HepG2 (cell line): ENCODE measurements around the gene PFKFB4. TPM values are rescaled to one million over a fixed set of nuclear protein-coding genes. Genes with fewer than 3 reads are reported as not detected.

Experiments
- ADNP ChIP-seq: sonication (generic); formaldehyde crosslinking; IDR thresholded peaks from 2 replicates; pipeline ENCODE4 v1.4.0; 2020; ENCODE audit warnings: missing genetic modification reagents
- BHLHE40 ChIP-seq: IDR thresholded peaks from 2 replicates; pipeline ENCODE4 v1.6.1; 2011; ENCODE audit warnings: low read length, improper control_type of control experiment
- HDAC1 ChIP-seq: sonication (generic); formaldehyde crosslinking; IDR thresholded peaks from 2 replicates; pipeline ENCODE4 v1.5.1; 2020; ENCODE audit warnings: mild to moderate bottlenecking, missing genetic modification reagents
- JDP2 ChIP-seq: sonication (generic); formaldehyde crosslinking; IDR thresholded peaks from 2 replicates; pipeline ENCODE4 v1.8.1; 2022; ENCODE audit warnings: missing genetic modification reagents, borderline replicate concordance
- JUND ChIP-seq: sonication (generic); formaldehyde crosslinking; IDR thresholded peaks from 2 replicates; pipeline ENCODE4 v1.8.0; 2022; ENCODE audit warnings: mild to moderate bottlenecking, missing genetic modification reagents
- KLF6 ChIP-seq: IDR thresholded peaks from 2 replicates; pipeline ENCODE4 v1.8.0; 2016; ENCODE audit warnings: missing biosample characterization, missing genetic modification reagents
- MAFG ChIP-seq: sonication (generic); formaldehyde crosslinking; IDR thresholded peaks from 2 replicates; pipeline ENCODE4 v1.5.1; 2020; ENCODE audit warnings: mild to moderate bottlenecking, missing genetic modification reagents
- MAZ ChIP-seq, 2 experiments: sonication (generic) in 1 of 2; formaldehyde crosslinking in 1 of 2; IDR thresholded peaks; 2 replicates each; pipeline versions ENCODE4 v1.5.0 to v1.6.1; 2012 to 2020; ENCODE audit warnings: low read depth in 2 of 2, mild to moderate bottlenecking in 2 of 2, borderline replicate concordance in 1 of 2, improper control_type of control experiment in 1 of 2, low read length in 1 of 2, missing genetic modification reagents in 1 of 2, moderate library complexity in 1 of 2
- MBD4 ChIP-seq: IDR thresholded peaks from 2 replicates; pipeline ENCODE4 v1.6.1; 2012; ENCODE audit warnings: low read length, inconsistent platforms, borderline replicate concordance
- PITX1 ChIP-seq: sonication (generic); formaldehyde crosslinking; IDR thresholded peaks from 2 replicates; pipeline ENCODE4 v1.5.1; 2020; ENCODE audit warnings: mild to moderate bottlenecking, missing genetic modification reagents
- TCF12 ChIP-seq, 2 experiments: fragments of 450-650 bp in 1 of 2; sonication (generic) in 1 of 2; formaldehyde crosslinking in 1 of 2; IDR thresholded peaks; 2 replicates each; pipeline versions ENCODE4 v1.6.1 to v1.8.0; 2017 to 2022; ENCODE audit warnings: antibody characterized with exemption in 1 of 2, mild to moderate bottlenecking in 1 of 2, missing genetic modification reagents in 1 of 2, moderate library complexity in 1 of 2
- ZFP82 ChIP-seq: sonication (generic); formaldehyde crosslinking; IDR thresholded peaks from 2 replicates; pipeline ENCODE4 v1.5.1; 2020; ENCODE audit warnings: mild to moderate bottlenecking, missing genetic modification reagents, borderline replicate concordance
- ZNF225 ChIP-seq: sonication (generic); formaldehyde crosslinking; IDR thresholded peaks from 2 replicates; pipeline ENCODE4 v1.4.0; 2020; ENCODE audit warnings: mild to moderate bottlenecking, missing genetic modification reagents
- ZNF407 ChIP-seq: sonication (generic); formaldehyde crosslinking; IDR thresholded peaks from one replicate; pipeline ENCODE4 v1.5.1; 2020; ENCODE audit warnings: mild to moderate bottlenecking, missing genetic modification reagents; ENCODE audit errors: not compliant biosample characterization
- ZNF441 ChIP-seq: sonication (generic); formaldehyde crosslinking; IDR thresholded peaks from 2 replicates; pipeline ENCODE4 v1.7.0; 2021; ENCODE audit warnings: missing genetic modification reagents, borderline replicate concordance
- ZNF558 ChIP-seq: sonication (generic); formaldehyde crosslinking; IDR thresholded peaks from 2 replicates; pipeline ENCODE4 v1.9.0; 2022; ENCODE audit warnings: mild to moderate bottlenecking, missing genetic modification reagents, borderline replicate concordance
- ZNF710 ChIP-seq: sonication (generic); formaldehyde crosslinking; IDR thresholded peaks from 2 replicates; pipeline ENCODE4 v1.5.0; 2020; ENCODE audit warnings: mild to moderate bottlenecking, missing genetic modification reagents, borderline replicate concordance
- polyA plus RNA-seq, 8 experiments: library from polyadenylated mRNA; depleted of rRNA in 3 of 8; stranded (reverse) in 7 of 8; unstranded in 1 of 8; fragments of >200 nt; fragmentation: Illumina TruSeq in 4 of 8; extraction: Trizol in 4 of 8; gene quantifications; 2 replicates each; pipeline versions ENCODE4 v1.2.1 to v1.2.3, GENCODE V29; 2011 to 2016; ENCODE audit warnings: low read depth in 4 of 8, missing spikeins in 1 of 8, mixed read lengths in 1 of 8; ENCODE audit not compliant: insufficient read depth in 1 of 8
- total RNA-seq, 5 experiments: library from RNA; depleted of rRNA; stranded (reverse); fragments of >200 nt; fragmentation: Illumina TruSeq; extraction: Trizol; gene quantifications; 2 replicates each; pipeline ENCODE4 v1.2.3, GENCODE V29; 2016; ENCODE audit warnings: low read depth in 1 of 5

PFKFB4 gene
- total and polyA plus RNA-seq, 2 of the 13 experiments (the other 11 are each of a cell fraction or from before 2014, with no cell fraction given): 7.1 to 103 TPM

GRCh38 chr3:48555949-48556795 lies 431 bp downstream of the PFKFB4 start (continued):
- no peak for TF ChIP-seq ZNF407 (CRISPR knock-in tag)
- TF ChIP-seq ZNF558 (CRISPR knock-in tag): peak; percentile 49; the same call in 1 of the 2 replicates
- TF ChIP-seq ZFP82: peak; percentile 20; the same call in 1 of the 2 replicates
- TF ChIP-seq MAZ (IDR thresholded peaks at IDR 0.05; ENCODE audit: borderline replicate concordance, low read depth, low read length): 0 out of 2 replicates have a peak, but pooled peaks have one; percentile 7
- no peak for TF ChIP-seq MAZ (CRISPR knock-in tag; IDR thresholded peaks at IDR 0.05; ENCODE audit: low read depth)
- 0 out of 2 replicates have a peak, but pooled peaks have one; percentile 8 for TF ChIP-seq KLF6
- 0 out of 2 replicates have a peak, but pooled peaks have one; percentile 20 for TF ChIP-seq JUND (CRISPR knock-in tag)
- no peak for TF ChIP-seq MAFG (CRISPR knock-in tag)
- TF ChIP-seq MBD4: no peak
- TF ChIP-seq ADNP: peak; percentile 60; the same call in 1 of the 2 replicates
- 0 out of 2 replicates have a peak, but pooled peaks have one; percentile 14 for TF ChIP-seq HDAC1
- TF ChIP-seq ZNF225: 0 out of 2 replicates have a peak, but pooled peaks have one; percentile 41
- 0 out of 2 replicates have a peak, but pooled peaks have one; percentile 11 for TF ChIP-seq ZNF441 (CRISPR knock-in tag)
- TF ChIP-seq JDP2 (CRISPR knock-in tag): no peak
- TF ChIP-seq BHLHE40: no peak
- 0 out of 2 replicates have a peak, but pooled peaks have one; percentile 19 for TF ChIP-seq PITX1 (CRISPR knock-in tag)
- TF ChIP-seq TCF12 (IDR thresholded peaks at IDR 0.05): no peak
- peak; percentile 60; the same call in 1 of the 2 replicates for TF ChIP-seq TCF12 (CRISPR knock-in tag; IDR thresholded peaks at IDR 0.05)
- peak; percentile 66; the same call in 1 of the 2 replicates for TF ChIP-seq ZNF710 (CRISPR knock-in tag)
